HL-60/S4 treated with retinoic acid at 250 ng/mL for 4 days and 3 days (cell line): ENCODE measurements around the gene ALOXE3.

ENCODE experiments used
- in situ Hi-C: fragments of 300-500 bp; cut with MboI; formaldehyde crosslinking; loops from 2 replicates; pipeline ENCODE4 v1.7.0; 2022; ENCODE audit warnings: low sequenced_read_pairs

ALOXE3 gene

GRCh38 chr17:8142887-8143580 lies 24.7 kb upstream of the ALOXE3 start:
- in situ Hi-C loops = no loop called here

DNA sequence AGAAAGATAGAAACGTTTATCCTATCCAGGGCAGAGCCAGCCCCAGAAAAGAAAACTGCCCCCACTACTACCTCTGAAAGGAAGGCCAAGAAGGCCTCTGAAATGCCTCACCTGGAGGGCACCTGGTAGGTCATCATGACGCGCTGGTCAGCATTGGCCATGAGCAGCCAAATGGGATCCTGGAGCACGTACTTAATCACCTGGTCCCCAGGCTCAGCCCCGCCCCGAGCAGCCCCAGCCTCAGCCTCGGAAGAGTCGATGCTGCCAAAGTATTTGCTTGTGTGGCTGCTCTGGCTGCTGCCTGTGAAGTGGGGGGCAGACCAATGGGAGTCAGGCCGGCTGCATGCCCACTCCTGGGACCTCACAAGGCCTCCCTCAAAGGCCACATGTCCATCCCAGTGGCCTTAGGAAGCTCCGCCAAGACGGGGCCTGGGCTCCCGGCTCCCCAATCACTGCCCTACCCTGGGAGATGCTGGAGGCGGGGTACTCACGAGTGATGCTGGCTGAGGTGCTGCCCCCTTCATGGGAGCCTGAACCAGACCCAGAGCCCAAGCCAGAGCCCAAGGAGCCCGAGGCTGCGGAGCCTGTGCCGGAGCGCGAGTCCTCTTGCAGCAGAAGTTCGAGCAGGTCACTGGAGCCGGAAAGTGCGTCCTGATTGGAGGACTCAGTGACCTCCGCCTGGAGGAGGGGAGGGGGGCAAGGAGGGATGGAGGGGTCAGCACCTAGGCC lies 24.0 kb upstream of the ALOXE3 start:
- in situ Hi-C loops = no loop called here

DNA sequence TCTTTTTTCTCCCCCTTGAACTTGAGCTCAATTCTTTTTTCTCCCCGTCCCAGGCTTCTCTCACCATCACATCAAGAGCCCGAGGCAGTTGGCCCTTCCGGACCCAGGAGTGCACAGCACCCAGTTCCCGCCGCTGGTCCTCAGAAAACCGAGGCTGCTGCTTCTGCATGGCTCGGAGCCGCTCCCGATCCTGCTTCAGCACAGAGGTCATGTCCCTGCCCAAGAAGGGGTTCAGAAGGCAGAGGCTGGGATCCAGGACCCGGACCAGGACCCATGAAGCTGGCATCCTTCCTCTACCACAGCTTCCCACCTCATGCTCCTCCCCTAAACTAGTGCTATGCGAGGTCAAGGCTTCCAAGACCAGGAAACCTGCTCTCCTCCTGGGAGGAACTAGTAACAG lies 23.4 kb upstream of the ALOXE3 start:
- in situ Hi-C loops = no loop called here

- in situ Hi-C loops = no loop called here
Measured at GRCh38 chr17:8141045-8141444, 22.7 kb upstream of the ALOXE3 start.

GRCh38 chr17:8140065-8141029 lies 22.0 kb upstream of the ALOXE3 start:
- in situ Hi-C loops = no loop called here

GRCh38 chr17:8138672-8139371 lies 20.5 kb upstream of the ALOXE3 start:
- in situ Hi-C loops = no loop called here

- in situ Hi-C loops = no loop called here
Measured at GRCh38 chr17:8138374-8138671, 20.0 kb upstream of the ALOXE3 start.

DNA sequence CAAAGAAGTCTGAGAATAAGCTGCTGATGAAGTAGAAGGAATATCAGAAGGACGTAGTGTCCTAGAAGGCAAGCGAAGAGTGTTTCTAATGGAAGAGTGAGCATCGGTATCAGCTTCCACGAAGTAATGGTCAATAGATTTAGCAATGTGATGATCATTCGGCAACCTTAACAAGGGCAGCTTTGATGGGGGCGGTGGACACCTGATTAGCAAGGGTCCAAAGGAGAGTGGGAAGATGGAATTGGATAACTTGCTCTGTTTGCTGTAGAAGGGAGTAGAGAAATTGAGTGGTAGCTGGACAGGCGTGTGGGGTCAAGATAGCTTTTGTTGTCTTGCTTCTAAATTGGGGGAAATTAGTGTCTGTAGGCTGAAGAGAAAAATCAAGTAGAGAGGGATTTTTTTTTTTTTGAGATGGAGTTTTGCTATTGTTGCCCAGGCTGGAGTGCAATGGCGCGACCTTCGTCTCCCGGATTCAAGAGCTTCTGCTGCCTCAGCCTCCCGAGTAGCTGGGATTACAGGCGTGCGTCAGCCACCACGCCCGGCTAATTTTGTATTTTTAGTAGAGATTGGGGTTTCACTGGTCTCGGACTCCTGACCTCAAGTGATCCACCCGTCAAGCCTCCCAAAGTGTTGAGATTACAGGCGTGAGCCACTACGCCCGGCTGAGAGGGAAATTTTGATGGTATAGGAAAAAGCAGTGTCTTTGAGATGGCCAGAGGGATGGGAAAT lies 19.5 kb upstream of the ALOXE3 start:
- in situ Hi-C loops = no loop called here

DNA sequence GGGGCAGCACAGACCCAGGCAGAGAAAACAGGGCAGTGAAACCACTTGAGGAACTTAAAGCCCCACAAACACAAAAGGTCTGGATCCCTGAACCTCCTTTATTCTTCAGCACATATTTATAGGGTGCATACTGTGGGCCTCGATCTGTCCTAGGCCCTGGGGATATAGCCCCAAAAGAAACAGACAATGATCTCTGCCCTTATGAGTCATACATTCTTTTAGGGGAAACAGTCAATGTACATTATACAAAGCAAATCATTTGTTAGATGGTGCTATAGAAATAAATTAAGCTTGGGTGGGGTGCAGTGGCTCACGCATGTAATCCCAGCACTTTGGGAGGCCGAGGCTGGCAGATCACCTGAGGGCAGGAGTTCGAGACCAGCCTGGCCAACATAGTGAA lies 15.6 kb upstream of the ALOXE3 start:
- in situ Hi-C loops = no loop called here

DNA sequence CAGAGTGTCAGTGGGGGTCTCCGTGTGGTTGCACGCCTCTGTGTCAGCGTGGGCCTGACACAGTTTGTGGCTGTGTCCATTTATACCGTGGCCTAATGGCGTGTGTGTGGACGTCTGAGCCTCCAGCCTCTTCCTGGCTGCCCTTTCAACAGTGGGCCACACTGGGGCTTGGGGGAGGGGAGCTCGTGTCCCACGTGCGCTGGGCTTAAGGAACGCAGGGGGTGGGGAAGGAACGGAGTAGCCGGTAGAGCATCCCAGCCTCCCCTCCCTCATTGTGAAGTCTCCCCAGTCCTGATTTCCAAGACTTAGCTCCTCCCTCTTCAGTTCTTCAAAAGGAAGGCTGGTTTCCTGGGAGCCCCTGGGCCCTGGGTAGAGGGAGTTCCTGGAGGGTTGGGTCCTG lies 15.1 kb upstream of the ALOXE3 start:
- in situ Hi-C loops = no loop called here

GRCh38 chr17:8131844-8132441 lies 13.6 kb upstream of the ALOXE3 start:
- in situ Hi-C loops = no loop called here

DNA sequence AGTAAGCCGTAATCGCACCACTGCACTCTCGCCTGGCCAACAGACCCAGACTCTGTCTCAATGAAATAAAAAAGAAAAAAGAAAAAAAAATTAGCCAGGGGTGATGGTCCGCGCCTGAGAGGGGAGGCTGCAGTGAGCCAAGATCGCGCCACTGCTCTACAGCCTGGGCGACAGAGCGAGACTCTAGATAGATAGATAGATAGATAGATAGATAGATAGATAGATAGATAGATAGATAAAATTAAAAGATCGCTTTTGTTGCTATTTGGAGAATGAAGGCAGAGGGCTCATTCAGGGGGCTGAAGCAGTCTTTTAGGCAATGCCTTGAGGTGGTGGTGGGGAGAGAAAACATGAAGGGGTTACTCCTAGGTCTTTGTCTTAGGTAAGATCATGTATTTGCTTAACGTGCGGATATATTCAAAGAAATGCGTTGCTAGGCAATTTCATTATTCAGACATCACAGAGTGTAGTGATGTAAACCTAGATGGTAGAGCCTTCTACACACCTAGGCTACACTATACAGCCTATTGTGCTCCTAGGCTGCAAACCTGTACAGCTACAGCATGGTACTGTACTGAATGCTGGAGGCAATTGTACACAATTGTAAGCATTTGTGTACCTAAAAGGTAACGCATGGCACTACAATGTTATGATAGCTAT lies 9.9 kb upstream of the ALOXE3 start:
- in situ Hi-C loops = no loop called here

- in situ Hi-C loops = no loop called here
Measured at GRCh38 chr17:8126491-8127066, 8.3 kb upstream of the ALOXE3 start.

DNA sequence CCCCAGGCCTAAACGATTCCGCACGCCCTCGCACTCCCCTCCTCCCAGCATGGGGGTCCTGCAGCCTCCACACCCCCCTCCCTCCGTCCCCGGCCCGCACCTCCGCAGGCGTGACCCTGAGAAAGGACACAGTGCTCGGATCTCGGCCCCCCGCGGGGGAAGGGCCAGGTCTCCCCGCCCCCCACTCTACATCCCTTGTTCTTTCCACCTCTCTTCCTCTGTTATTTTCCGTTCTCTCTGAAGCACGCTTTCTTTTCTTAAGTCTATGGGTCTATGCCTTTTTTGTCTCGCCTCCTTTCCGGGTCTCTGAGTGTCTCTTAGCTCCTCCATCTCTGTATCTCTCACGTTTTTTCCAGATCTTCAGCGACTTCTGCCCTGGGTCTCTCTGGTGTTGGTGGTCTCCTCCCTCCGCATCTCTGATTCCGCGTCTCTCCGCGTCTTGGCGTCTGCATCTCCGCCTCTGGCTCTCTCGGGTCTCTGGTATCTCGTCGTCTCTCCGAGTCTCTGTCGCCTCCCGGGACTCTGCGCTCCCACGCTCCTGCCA lies 7.7 kb upstream of the ALOXE3 start:
- in situ Hi-C loops = no loop called here

DNA sequence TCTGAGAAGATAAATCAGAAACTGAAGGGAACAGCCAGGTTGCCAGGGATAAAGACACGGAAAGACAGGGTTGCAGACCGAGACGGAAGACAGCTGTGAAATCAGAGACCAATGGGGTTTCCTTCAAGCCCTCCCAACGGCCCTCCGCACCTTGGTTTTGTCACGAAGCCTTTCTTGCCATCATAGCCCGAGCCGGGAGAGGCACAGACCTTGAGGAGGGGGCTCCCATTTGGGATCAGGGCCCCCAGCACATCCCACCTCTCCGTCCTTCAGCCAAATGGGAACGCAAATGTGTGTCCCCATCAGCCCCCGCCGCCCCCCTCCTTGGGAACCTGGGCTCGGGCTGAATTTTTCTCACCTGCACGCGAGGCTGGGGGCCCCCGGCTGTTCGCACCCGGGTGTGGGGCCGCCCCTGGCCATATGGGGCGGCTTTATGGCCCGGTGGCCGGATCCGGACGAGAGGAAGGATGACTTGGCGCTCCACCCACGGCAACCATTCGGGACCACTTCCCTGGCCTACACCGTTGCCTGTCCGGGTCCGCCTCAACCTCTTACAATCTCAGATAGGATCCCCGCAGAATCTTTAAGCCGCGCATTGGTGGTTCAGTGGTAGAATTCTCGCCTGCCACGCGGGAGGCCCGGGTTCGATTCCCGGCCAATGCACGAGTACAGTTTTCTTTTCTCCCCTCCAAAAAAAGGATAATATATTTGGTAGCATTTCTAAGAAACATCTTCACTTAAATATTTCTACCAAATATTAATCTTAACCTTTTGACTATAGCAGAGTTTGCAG lies 7.0 kb upstream of the ALOXE3 start:
- in situ Hi-C loops = no loop called here

GRCh38 chr17:8124350-8125153 lies 6.2 kb upstream of the ALOXE3 start:
- in situ Hi-C loops = no loop called here

GRCh38 chr17:8123695-8124349 lies 5.5 kb upstream of the ALOXE3 start, which contains the start of gene HES7:
Gene HES7, minus strand, starts transcription at chr17:8124106. Its CDS starts 22 bp downstream, at chr17:8124084.
- in situ Hi-C loops = no loop called here
